ENCODE data around the gene ITGAL. TPM values are rescaled to one million over a fixed set of nuclear protein-coding genes. Genes with fewer than 3 reads are reported as not detected.

Gene ITGAL
- total and polyA plus RNA-seq, 2 of the 8 experiments (the other 6 are each of a cell fraction or from before 2014, with no cell fraction given): not detected

DNA sequence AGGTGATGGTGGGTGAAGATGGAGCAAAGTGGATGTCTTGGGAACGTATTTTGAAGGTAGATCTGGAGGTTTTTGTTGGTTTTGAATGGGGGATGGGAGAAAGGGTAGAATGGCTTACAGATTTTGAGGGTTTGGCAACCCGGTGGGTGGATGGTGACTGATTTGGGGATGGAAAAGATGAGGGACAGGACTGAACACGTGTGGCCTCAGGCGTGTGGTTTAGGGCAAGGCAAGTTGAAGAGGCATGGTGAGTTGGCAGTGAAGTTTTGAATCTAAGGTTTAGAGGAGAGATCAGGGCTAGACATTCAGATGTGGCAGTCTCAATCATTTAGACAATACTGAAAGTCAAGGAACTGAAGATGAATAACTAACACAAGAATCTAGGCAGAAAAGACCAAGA lies 37.7 kb upstream of the ITGAL start:
- no peak overlapping the region for H3K4me3 ChIP-seq (ENCODE audit: extremely low read depth in 1 of 4, insufficient read depth in 2 of 4, low read depth in 3 of 4, low read length in 4 of 4)
- TF ChIP-seq POU5F1 (IDR thresholded peaks at IDR 0.05; ENCODE audit: low read depth, low read length) (no peak), SIN3A (conservative IDR thresholded peaks at IDR 0.05 in 1 of 2, IDR thresholded peaks at IDR 0.05 in 1 of 2; ENCODE audit: low read depth in 1 of 2, low read length in 2 of 2) (no peak), RXRA (IDR thresholded peaks at IDR 0.05; ENCODE audit: insufficient read depth, low read depth, low read length) (no peak), NANOG (IDR thresholded peaks at IDR 0.05; ENCODE audit: insufficient read depth, low read depth, low read length, poor library complexity, severe bottlenecking) (no peak), GABPA (IDR thresholded peaks at IDR 0.05; ENCODE audit: borderline replicate concordance, insufficient read depth, low read length) (no peak), SP1 (IDR thresholded peaks at IDR 0.05; ENCODE audit: low read depth, low read length) (no peak), SP4 (IDR thresholded peaks at IDR 0.05; ENCODE audit: low read length) (no peak)
- no peaks in the 10 kb centered on the region for H3K79me1 ChIP-seq (ENCODE audit: low read depth, low read length)
- H2BK120ac ChIP-seq (replicated peaks; ENCODE audit: low read depth, low read length): no peak overlapping the region
- no peaks in the 10 kb centered on the region for H3K23me2 ChIP-seq (ENCODE audit: low read depth, low read length)
- H2BK5ac ChIP-seq (ENCODE audit: low read depth, low read length): no peak overlapping the region
- H3K36me3 ChIP-seq (ENCODE audit: control insufficient read depth in 2 of 4, insufficient read depth in 4 of 4, low read length in 3 of 4): no peaks in the 10 kb centered on the region
- H2BK12ac ChIP-seq (ENCODE audit: low read depth, low read length): no peak overlapping the region
- no peaks in the 10 kb centered on the region for H3K9me3 ChIP-seq (ENCODE audit: insufficient read depth in 2 of 2, low read depth in 1 of 2, low read length in 1 of 2)
- H4K8ac ChIP-seq (ENCODE audit: extremely low read depth, insufficient read depth, low read length): no peak overlapping the region
- H4K91ac ChIP-seq (replicated peaks; ENCODE audit: insufficient read length, low read length): no peak overlapping the region
- CTCF ChIA-PET (ENCODE audit: partially characterized antibody): interaction anchor here (0.6 to 1.4 kb wide), 4 partner anchors 14 to 180 kb away, joined by 3 to 9 read pairs (median 4); no protein-coding TSS in a partner anchor
- peaks cover 0 to 4% (median 3%) of the 10 kb centered on the region in 4 experiments; a peak in 4 of 7 replicates for H3K4me1 ChIP-seq (replicated peaks in 1 of 4; ENCODE audit: control insufficient read depth in 3 of 4, insufficient read depth in 4 of 4, low read length in 3 of 4)
- H3K4me2 ChIP-seq (ENCODE audit: insufficient read depth in 1 of 2, low read depth in 2 of 2, low read length in 2 of 2): no peak overlapping the region
- no peaks in the 10 kb centered on the region for H3K79me2 ChIP-seq (ENCODE audit: control insufficient read depth in 1 of 2, insufficient read depth in 2 of 2, low read length in 2 of 2)
- no peak overlapping the region for H3K9ac ChIP-seq (replicated peaks in 1 of 4; ENCODE audit: extremely low read depth in 1 of 4, low read depth in 3 of 4, low read length in 3 of 4)
- WGBS, 2 experiments (ENCODE audit: extremely low coverage in 1 of 2, insufficient coverage in 1 of 2, insufficient read length in 1 of 2, insufficient replicate concordance in 2 of 2, low coverage in 1 of 2, low lambda C conversion rate in 2 of 2, missing lambda C conversion rate in 1 of 2): 88% methylated on average over 4 of the region's 4 CpGs; no CpG with 5 or more reads in 1 of the 2 experiments
- POLR2A ChIA-PET (ENCODE audit: partially characterized antibody): interaction anchor here (0.7 to 1.4 kb wide), 3 partner anchors 9 to 137 kb away, joined by 3 read pairs; partner anchors contain the start of genes SEPHS2 and ZNF688
- no peaks in the 10 kb centered on the region for H4K20me1 ChIP-seq (replicated peaks in 1 of 2; ENCODE audit: control insufficient read depth in 1 of 2, insufficient read depth in 2 of 2, low read length in 2 of 2)
- no peak overlapping the region for H3K23ac ChIP-seq (ENCODE audit: insufficient read length)
- DNase-seq (ENCODE audit: low read depth in 1 of 2, low spot score in 2 of 2) (no peak), FAIRE-seq (no peak)
- H2AFZ ChIP-seq (ENCODE audit: low read length): no peak overlapping the region
- no peak overlapping the region for H3K14ac ChIP-seq (ENCODE audit: insufficient read length)
- H2AK5ac ChIP-seq (ENCODE audit: low read depth, low read length): no peak overlapping the region
- no peak overlapping the region for H3K27ac ChIP-seq (ENCODE audit: low read depth, low read length)
- 0 out of 7 replicates have a peak, but pooled peaks cover 0 to 4% (median 0%) of the 10 kb centered on the region in 4 experiments for H3K27me3 ChIP-seq (replicated peaks in 1 of 4; ENCODE audit: control insufficient read depth in 3 of 4, extremely low read depth in 1 of 4, insufficient read depth in 3 of 4, low read length in 3 of 4)
- H2BK20ac ChIP-seq (ENCODE audit: low read length): no peak overlapping the region
- H4K5ac ChIP-seq (ENCODE audit: insufficient read length, low read depth, low read length): no peak overlapping the region
- no peak overlapping the region for H3K56ac ChIP-seq (replicated peaks; ENCODE audit: insufficient read length, low read depth, low read length)
- H3K18ac ChIP-seq (ENCODE audit: extremely low read depth, low read length): no peak overlapping the region
- H3K4ac ChIP-seq (replicated peaks; ENCODE audit: insufficient read length, low read depth, low read length): no peak overlapping the region
- 0 out of 2 replicates have a peak overlapping the region, but pooled peaks have one; percentile 72 for H2BK15ac ChIP-seq (ENCODE audit: low read length)
